HFF-Myc (cell line): ENCODE data around the gene EDIL3.
"Not testable (repeated sequence)": the region's sequence is repeated elsewhere in the genome, so short reads cannot be mapped to it uniquely, and the experiment has no call there.

Experiments used
- DNase-seq: peaks from one replicate; pipeline ENCODE4 v3.0.0-alpha.2; 2011; ENCODE audit warnings: low read depth; ENCODE audit errors: extremely low read depth
- H3K4me3 ChIP-seq: replicated peaks from 2 replicates; pipeline ENCODE4 v1.5.1; 2011; ENCODE audit warnings: low read depth, mild to moderate bottlenecking, control low read depth, low read length
- CTCF ChIP-seq: IDR thresholded peaks from 2 replicates; pipeline ENCODE4 v1.5.1; 2012; ENCODE audit warnings: mild to moderate bottlenecking, low read depth, low read length, control low read depth; ENCODE audit errors: missing control alignments

The EDIL3 gene

GRCh38 chr5:84162695-84163094, 222.0 kb downstream of the EDIL3 start:
- DNase-seq = no peak
- TF ChIP-seq CTCF = no peak

GRCh38 chr5:84160650-84161049, 224.0 kb downstream of the EDIL3 start:
- DNase-seq, H3K4me3 ChIP-seq: not testable (repeated sequence)

More at GRCh38 chr5:84162695-84163094, 222.0 kb downstream of the EDIL3 start:
- no peak overlapping the region for H3K4me3 ChIP-seq

GRCh38 chr5:84149094-84149493, 235.6 kb downstream of the EDIL3 start:
- no peak for TF ChIP-seq CTCF
- H3K4me3 ChIP-seq = no peak overlapping the region
- DNase-seq = no peak

GRCh38 chr5:84148651-84149050, 236.0 kb downstream of the EDIL3 start:
- TF ChIP-seq CTCF = no peak
- no peak for DNase-seq
- no peak overlapping the region for H3K4me3 ChIP-seq

GRCh38 chr5:84137541-84137940, 247.1 kb downstream of the EDIL3 start:
- no peak overlapping the region for H3K4me3 ChIP-seq
- DNase-seq = no peak
- TF ChIP-seq CTCF = no peak

GRCh38 chr5:84131372-84131771, 253.3 kb downstream of the EDIL3 start:
- no peak for TF ChIP-seq CTCF
- no peak for DNase-seq
- H3K4me3 ChIP-seq = no peak overlapping the region

GRCh38 chr5:84130006-84130580, 254.6 kb downstream of the EDIL3 start:
- no peak for DNase-seq
- no peak for TF ChIP-seq CTCF

More at GRCh38 chr5:84130006-84130580, 254.6 kb downstream of the EDIL3 start:
- H3K4me3 ChIP-seq = no peak overlapping the region
